ENCODE measurements around the gene ZFP36L1. TPM values are rescaled to one million over a fixed set of nuclear protein-coding genes. Genes with fewer than 3 reads are reported as not detected.
"Not testable (repeated sequence)": the region's sequence is repeated elsewhere in the genome, so short reads cannot be mapped to it uniquely, and the experiment has no call there.

Gene ZFP36L1
- total RNA-seq, 1 donor from 2014 or later, result 50.9 TPM

- intact Hi-C loops (cut with micrococcal nuclease), result loop anchor here (2.0 kb wide), 1 partner anchor 16 kb away; no protein-coding TSS in a partner anchor
Measured at GRCh38 chr14:68770553-68771286, 22.1 kb downstream of the ZFP36L1 start.

- intact Hi-C loops (cut with micrococcal nuclease), result loop anchor here (2.0 kb wide), 1 partner anchor 17 kb away; no protein-coding TSS in a partner anchor
Measured at GRCh38 chr14:68770051-68770450, 22.8 kb downstream of the ZFP36L1 start.

- intact Hi-C loops (cut with micrococcal nuclease), result no loop called here
Measured at GRCh38 chr14:68768316-68768715, 24.6 kb downstream of the ZFP36L1 start.

DNA sequence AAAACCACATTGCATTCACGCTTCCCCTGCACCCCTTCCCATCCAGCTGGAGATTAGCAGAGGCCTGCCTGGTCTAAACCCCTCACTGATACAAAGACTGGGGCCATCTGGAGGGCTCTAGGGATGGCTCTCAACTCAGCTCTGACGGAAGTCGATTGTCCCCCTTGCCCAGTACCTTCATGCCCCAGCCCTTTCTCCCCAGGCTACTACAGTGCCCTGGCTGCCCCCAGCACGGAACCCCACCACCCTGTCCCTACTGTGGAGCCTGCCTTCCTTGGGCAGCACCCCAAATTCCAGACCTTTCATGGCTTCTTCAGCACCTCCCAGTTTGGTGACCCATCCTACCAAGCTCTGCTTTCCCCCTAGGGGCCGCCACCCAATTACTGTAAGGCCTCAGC, 25.6 kb downstream of the ZFP36L1 start:
- intact Hi-C loops (cut with micrococcal nuclease), result no loop called here

DNA sequence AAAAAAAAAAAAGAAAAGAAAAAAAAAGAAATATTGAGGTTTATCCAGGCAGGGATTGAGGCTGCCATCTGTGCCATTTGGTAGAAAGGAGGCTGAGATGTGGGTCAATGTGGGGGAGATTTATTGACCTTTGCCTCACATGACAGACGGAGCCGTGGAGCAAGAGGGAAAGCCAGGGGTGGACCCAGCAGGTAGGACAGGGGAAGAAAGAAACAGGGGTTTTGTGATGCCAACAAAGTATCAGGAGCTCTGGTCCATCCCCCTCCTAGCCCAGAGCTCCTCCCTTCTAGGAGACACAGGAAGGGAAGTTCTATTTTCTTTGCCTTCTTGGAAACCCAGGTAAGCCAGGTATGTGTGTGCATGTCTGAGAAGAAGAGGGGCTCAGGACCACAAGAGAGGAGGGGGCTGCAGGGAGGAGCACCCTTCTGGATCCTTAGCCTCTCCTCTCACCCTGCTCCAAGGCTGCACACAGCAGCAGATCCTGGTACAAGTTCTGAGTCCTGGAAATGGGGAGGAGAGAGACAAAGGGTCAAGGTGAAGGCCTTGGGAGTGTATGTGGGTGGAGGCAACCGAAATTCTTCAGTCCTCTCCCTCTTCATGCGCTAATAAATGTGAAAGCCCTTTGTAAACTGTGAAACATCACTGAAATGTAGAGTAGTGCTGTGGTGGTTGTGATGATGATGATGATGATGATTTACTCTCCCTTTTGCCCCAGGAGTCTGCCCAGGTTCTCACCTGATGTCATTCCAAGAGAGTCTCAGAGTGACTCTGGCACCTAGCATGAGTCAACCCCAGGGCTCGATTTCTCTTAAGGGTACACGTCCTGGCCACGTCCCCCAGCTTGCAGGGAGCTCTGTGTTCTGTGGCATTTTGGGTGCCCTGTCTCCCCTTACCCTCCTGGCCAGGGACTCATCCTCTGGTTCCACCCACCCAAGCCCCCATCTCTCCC, 26.3 kb downstream of the ZFP36L1 start:
- intact Hi-C loops (cut with micrococcal nuclease), result no loop called here

GRCh38 chr14:68763843-68764242, 29.0 kb downstream of the ZFP36L1 start:
- intact Hi-C loops (cut with micrococcal nuclease), result not testable (repeated sequence)

- intact Hi-C loops (cut with micrococcal nuclease), result no loop called here
Measured at GRCh38 chr14:68762953-68763764, 29.7 kb downstream of the ZFP36L1 start.

DNA sequence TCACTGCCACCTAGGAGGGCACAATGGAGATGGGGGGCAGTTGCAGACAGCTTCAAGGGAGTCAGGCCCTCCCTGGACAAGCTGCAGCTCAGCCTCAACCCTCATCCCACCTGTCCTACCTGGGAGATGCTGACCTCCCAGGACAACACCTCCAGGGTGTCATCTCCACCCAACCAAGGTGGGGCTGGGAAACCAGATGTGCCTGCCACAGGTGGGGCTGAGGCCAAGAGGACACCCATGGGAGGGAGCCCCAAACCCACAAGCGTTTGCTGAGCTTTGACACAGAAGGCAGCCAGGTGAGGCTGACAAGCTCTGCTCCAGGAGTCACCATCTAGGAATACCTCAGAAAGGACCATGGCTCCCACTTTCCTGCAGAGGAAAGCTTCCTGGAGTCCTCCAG, 31.5 kb downstream of the ZFP36L1 start:
- intact Hi-C loops (cut with micrococcal nuclease), result no loop called here

- intact Hi-C loops (cut with micrococcal nuclease), result no loop called here
Measured at GRCh38 chr14:68760761-68761160, 32.1 kb downstream of the ZFP36L1 start.

DNA sequence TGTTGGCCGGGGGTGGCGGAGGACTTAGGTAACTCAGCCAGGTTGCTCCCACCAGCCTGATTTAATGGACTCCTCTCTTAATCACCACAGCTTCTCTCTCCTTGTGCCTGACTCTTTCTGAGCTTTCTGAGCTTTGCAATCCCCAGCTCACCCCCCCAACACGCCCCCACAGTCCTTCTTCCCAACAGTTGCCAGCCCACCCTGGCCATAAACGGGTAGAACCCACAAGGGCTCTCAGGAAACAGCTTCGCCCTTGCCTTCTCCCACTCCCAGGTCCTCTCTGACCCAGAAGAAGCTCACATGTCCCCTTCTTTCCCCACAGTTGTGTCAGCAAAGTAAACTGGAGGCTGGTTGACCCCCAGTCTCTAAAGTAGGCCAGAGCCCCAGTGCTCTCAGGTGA, 32.9 kb downstream of the ZFP36L1 start:
- intact Hi-C loops (cut with micrococcal nuclease), result no loop called here

DNA sequence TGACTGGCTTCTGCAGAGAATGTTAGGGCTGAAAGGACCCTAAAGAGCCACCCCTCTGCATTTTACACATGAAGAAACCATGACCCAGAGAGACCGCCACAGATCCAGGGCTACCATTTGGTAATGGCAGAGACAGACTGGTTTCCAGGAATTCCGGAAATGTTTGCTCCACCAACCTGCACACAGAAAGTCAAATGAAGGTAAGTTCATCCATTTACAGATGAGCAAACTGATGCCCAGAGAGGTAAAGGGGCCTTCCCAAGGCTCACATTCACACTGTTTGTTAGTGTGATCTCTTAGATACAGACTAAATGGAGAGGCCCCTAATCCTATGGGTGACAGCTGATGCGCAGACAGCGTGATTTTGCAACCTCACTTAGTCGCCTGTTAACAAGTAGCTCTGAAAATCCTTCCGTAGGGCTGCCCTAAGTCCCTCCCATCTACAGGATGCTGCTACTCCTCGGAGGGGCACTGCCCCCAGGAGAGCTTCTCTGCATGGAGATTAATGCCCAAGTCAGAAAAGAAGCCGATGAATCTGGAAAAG, 33.8 kb downstream of the ZFP36L1 start:
- intact Hi-C loops (cut with micrococcal nuclease), result no loop called here

GRCh38 chr14:68758301-68758700, 34.6 kb downstream of the ZFP36L1 start:
- intact Hi-C loops (cut with micrococcal nuclease), result no loop called here

GRCh38 chr14:68757618-68758081, 35.2 kb downstream of the ZFP36L1 start:
- intact Hi-C loops (cut with micrococcal nuclease), result no loop called here

DNA sequence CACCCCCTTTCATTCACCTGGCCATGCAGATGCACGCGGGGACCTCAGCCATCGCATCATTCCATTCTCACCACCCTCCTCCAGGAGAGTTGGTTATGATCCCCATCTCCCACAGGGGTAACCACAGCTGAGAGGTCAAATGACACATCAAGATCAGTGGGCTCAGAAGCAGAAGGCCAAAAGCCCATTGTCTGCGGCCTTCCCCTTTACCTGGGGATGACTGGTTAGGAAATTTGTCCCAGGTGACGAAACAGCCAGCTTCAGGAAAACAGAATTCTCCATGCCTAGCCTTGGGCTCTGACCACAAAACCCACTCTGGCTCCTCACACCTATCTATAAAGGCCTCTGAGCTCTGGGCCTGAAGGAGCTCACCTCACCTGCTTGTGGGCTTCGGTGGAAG, 36.1 kb downstream of the ZFP36L1 start:
- intact Hi-C loops (cut with micrococcal nuclease), result no loop called here

DNA sequence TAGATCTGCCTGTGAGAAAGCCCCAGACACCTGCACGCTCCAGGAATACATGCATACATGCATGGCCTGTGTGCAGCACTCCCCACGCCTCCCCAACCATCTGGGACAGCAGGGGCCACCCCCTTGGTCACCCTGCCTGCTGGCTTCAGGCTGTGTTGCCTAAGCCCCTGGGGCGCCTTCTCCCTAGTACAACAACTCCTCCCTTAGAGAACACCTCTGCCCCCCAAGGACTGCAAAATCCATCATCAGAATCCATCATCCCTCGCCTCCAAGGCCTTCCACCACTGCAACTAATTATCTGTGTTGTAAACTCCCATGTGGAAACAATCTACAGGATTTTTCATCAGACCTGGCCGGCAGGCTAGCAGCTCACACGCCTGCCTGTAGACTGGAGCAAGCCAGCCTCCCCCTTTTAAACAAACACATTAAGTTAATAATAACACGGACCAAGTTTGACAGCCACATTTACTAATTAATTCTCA, 36.8 kb downstream of the ZFP36L1 start:
- intact Hi-C loops (cut with micrococcal nuclease), result no loop called here

GRCh38 chr14:68755016-68755353, 37.9 kb downstream of the ZFP36L1 start:
- intact Hi-C loops (cut with micrococcal nuclease), result no loop called here

GRCh38 chr14:68753690-68754089, 39.2 kb downstream of the ZFP36L1 start:
- intact Hi-C loops (cut with micrococcal nuclease), result no loop called here

GRCh38 chr14:68752271-68753006, 40.4 kb downstream of the ZFP36L1 start:
- intact Hi-C loops (cut with micrococcal nuclease), result no loop called here

- intact Hi-C loops (cut with micrococcal nuclease), result no loop called here
Measured at GRCh38 chr14:68749487-68750475, 43.1 kb downstream of the ZFP36L1 start.
